GM12878 (cell line): Measurements from ENCODE around the gene CDC42SE1. TPM values are rescaled to one million over a fixed set of nuclear protein-coding genes. Genes with fewer than 3 reads are reported as not detected.

Source experiments
- BCL3 ChIP-seq: IDR thresholded peaks from 2 replicates; pipeline ENCODE4 v1.6.1; 2011; ENCODE audit warnings: borderline replicate concordance, low read depth, mild to moderate bottlenecking, moderate library complexity, low read length; ENCODE audit not compliant: insufficient read depth, poor library complexity, severe bottlenecking
- BHLHE40 ChIP-seq, 2 experiments: fragments of 450-650 bp in 1 of 2; IDR thresholded peaks; 2 replicates each; pipeline ENCODE4 v1.6.1; 2011 to 2017; ENCODE audit warnings: low read depth in 2 of 2, borderline replicate concordance in 1 of 2, improper control_type of control experiment in 1 of 2, low read length in 1 of 2, mild to moderate bottlenecking in 1 of 2
- BMI1 ChIP-seq: fragments of 450-650 bp; IDR thresholded peaks from 2 replicates; pipeline ENCODE4 v1.6.1; 2016; ENCODE audit warnings: mild to moderate bottlenecking, moderate library complexity, borderline replicate concordance
- BRCA1 ChIP-seq: IDR thresholded peaks from 2 replicates; pipeline ENCODE4 v1.6.1; 2011; ENCODE audit warnings: low read depth, low read length, improper control_type of control experiment
- ESRRA ChIP-seq: IDR thresholded peaks from 2 replicates; pipeline ENCODE4 v1.6.1; 2012; ENCODE audit warnings: mild to moderate bottlenecking, low read length, improper control_type of control experiment
- HDGF ChIP-seq: fragments of 450-650 bp; IDR thresholded peaks from 2 replicates; pipeline ENCODE4 v1.6.1; 2016; ENCODE audit warnings: antibody characterized with exemption
- IRF4 ChIP-seq: IDR thresholded peaks from 2 replicates; pipeline ENCODE4 v1.6.1; 2011; ENCODE audit warnings: low read depth, low read length
- MYB ChIP-seq: fragments of 150-350 bp; IDR thresholded peaks from 2 replicates; pipeline ENCODE4 v1.6.1; 2014; ENCODE audit warnings: mild to moderate bottlenecking, low read depth, low read length, borderline replicate concordance
- NR2C1 ChIP-seq: fragments of 450-650 bp; IDR thresholded peaks from 2 replicates; pipeline ENCODE4 v1.6.1; 2017; ENCODE audit warnings: antibody characterized with exemption, mild to moderate bottlenecking, moderate library complexity
- PAX8 ChIP-seq: fragments of 450-650 bp; IDR thresholded peaks from 2 replicates; pipeline ENCODE4 v1.6.1; 2017; ENCODE audit warnings: mild to moderate bottlenecking, moderate library complexity
- RELA ChIP-seq: fragments of 450-650 bp; IDR thresholded peaks from 2 replicates; pipeline ENCODE4 v1.8.0; 2014; ENCODE audit warnings: borderline replicate concordance; ENCODE audit not compliant: partially characterized antibody
- SREBF2 ChIP-seq: IDR thresholded peaks from 2 replicates; pipeline ENCODE4 v1.6.1; 2012; ENCODE audit warnings: mild to moderate bottlenecking, low read length
- SRF ChIP-seq, 2 experiments: IDR thresholded peaks; 2 replicates each; pipeline ENCODE4 v1.6.1; 2011; ENCODE audit warnings: low read depth in 2 of 2, low read length in 2 of 2, mild to moderate bottlenecking in 1 of 2, moderate library complexity in 1 of 2
- STAT3 ChIP-seq: IDR thresholded peaks from 2 replicates; pipeline ENCODE4 v1.6.1; 2011; ENCODE audit warnings: low read depth, low read length, improper control_type of control experiment
- SUZ12 ChIP-seq: fragments of 200-600 bp; sonication (generic); IDR thresholded peaks from one replicate; pipeline ENCODE4 v1.6.1; 2018; ENCODE audit warnings: antibody characterized with exemption, mild to moderate bottlenecking; ENCODE audit not compliant: unreplicated experiment
- ZBTB11 ChIP-seq: fragments of 450-650 bp; formaldehyde crosslinking; IDR thresholded peaks from 2 replicates; pipeline ENCODE4 v1.5.0; 2022; ENCODE audit warnings: mild to moderate bottlenecking, missing genetic modification characterization
- ZNF207 ChIP-seq: fragments of 450-650 bp; IDR thresholded peaks from 2 replicates; pipeline ENCODE4 v1.6.1; 2014; ENCODE audit warnings: antibody characterized with exemption, mild to moderate bottlenecking, borderline replicate concordance
- ZSCAN29 ChIP-seq: fragments of 450-650 bp; IDR thresholded peaks from 2 replicates; pipeline ENCODE4 v1.6.1; 2017; ENCODE audit warnings: mild to moderate bottlenecking, moderate library complexity
- ZZZ3 ChIP-seq: IDR thresholded peaks from 2 replicates; pipeline ENCODE4 v1.6.1; 2011; ENCODE audit warnings: low read depth; ENCODE audit not compliant: control insufficient read depth, insufficient read length
- polyA plus RNA-seq, 11 experiments: library from polyadenylated mRNA; depleted of rRNA in 4 of 11; unstranded in 6 of 11; stranded (reverse) in 5 of 11; fragments of >200 nt; fragmentation: Nextera tagmentation in 4 of 11; fragmentation: Illumina TruSeq in 1 of 11; extraction: Ambion mirVana in 4 of 11; extraction: Trizol in 1 of 11; gene quantifications; 1 replicate in 1 of 11; 2 replicates in 10 of 11; pipeline versions ENCODE4 v1.2.1 to v1.2.3, GENCODE V29; 2011 to 2016; ENCODE audit warnings: inconsistent platforms in 2 of 11, missing spikeins in 2 of 11, low read depth in 1 of 11
- total RNA-seq, 4 experiments: library from RNA; depleted of rRNA in 3 of 4; stranded (reverse); fragments of >200 nt in 3 of 4; fragmentation: Illumina TruSeq in 1 of 4; extraction: Trizol in 1 of 4; gene quantifications; 2 replicates each; pipeline versions ENCODE4 v1.2.1 to v1.2.3, GENCODE V29; 2013 to 2021
- TF ChIP-seq, protein P1 (sequence below): IDR thresholded peaks from 2 replicates; pipeline ENCODE4 v1.6.1; 2011; ENCODE audit warnings: borderline replicate concordance, low read depth, mild to moderate bottlenecking, moderate library complexity, mixed read lengths, low read length; ENCODE audit not compliant: insufficient read depth; ENCODE audit errors: extremely low read length
- TF ChIP-seq, protein P2 (sequence below): fragments of 450-650 bp; IDR thresholded peaks from 2 replicates; pipeline ENCODE4 v1.6.1; 2018; ENCODE audit warnings: mild to moderate bottlenecking, low read depth, moderate library complexity; ENCODE audit not compliant: partially characterized antibody

Gene CDC42SE1
- total and polyA plus RNA-seq, 10 of the 15 experiments (the other 5 are each of a cell fraction or from before 2014, with no cell fraction given) = 35.7 to 112 (median 74.3) TPM

- TF ChIP-seq ZBTB11 (CRISPR knock-in tag) = no peak
- peak; percentile 19 to 63; a peak in 2 of 4 replicates for TF ChIP-seq BHLHE40 (IDR thresholded peaks at IDR 0.05; ENCODE audit: borderline replicate concordance in 1 of 2, low read depth in 2 of 2, low read length in 1 of 2)
- no peak for TF ChIP-seq MYB
- no peak for TF ChIP-seq STAT3
- peak; percentile 81; the same call in 1 of the 2 replicates for TF ChIP-seq ZNF207
- no peak for TF ChIP-seq SREBF2
- no peak for TF ChIP-seq BMI1
- no peak for TF ChIP-seq SUZ12
- TF ChIP-seq, protein P1, sequence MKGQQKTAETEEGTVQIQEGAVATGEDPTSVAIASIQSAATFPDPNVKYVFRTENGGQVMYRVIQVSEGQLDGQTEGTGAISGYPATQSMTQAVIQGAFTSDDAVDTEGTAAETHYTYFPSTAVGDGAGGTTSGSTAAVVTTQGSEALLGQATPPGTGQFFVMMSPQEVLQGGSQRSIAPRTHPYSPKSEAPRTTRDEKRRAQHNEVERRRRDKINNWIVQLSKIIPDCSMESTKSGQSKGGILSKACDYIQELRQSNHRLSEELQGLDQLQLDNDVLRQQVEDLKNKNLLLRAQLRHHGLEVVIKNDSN = no peak
- no peak for TF ChIP-seq PAX8
- peak; percentile 92 for TF ChIP-seq HDGF
- TF ChIP-seq ESRRA = no peak
- TF ChIP-seq BRCA1 = no peak
- no peak for TF ChIP-seq SRF (IDR thresholded peaks at IDR 0.05; ENCODE audit: low read depth in 2 of 2, low read length in 2 of 2)
- peak; percentile 17 for TF ChIP-seq BCL3
- TF ChIP-seq IRF4 = 0 out of 2 replicates have a peak, but pooled peaks have one; percentile 57
- TF ChIP-seq, protein P2, sequence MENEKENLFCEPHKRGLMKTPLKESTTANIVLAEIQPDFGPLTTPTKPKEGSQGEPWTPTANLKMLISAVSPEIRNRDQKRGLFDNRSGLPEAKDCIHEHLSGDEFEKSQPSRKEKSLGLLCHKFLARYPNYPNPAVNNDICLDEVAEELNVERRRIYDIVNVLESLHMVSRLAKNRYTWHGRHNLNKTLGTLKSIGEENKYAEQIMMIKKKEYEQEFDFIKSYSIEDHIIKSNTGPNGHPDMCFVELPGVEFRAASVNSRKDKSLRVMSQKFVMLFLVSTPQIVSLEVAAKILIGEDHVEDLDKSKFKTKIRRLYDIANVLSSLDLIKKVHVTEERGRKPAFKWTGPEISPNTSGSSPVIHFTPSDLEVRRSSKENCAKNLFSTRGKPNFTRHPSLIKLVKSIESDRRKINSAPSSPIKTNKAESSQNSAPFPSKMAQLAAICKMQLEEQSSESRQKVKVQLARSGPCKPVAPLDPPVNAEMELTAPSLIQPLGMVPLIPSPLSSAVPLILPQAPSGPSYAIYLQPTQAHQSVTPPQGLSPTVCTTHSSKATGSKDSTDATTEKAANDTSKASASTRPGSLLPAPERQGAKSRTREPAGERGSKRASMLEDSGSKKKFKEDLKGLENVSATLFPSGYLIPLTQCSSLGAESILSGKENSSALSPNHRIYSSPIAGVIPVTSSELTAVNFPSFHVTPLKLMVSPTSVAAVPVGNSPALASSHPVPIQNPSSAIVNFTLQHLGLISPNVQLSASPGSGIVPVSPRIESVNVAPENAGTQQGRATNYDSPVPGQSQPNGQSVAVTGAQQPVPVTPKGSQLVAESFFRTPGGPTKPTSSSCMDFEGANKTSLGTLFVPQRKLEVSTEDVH = no peak
- peak; percentile 54 for TF ChIP-seq RELA
- TF ChIP-seq ZZZ3 = no peak
- no peak for TF ChIP-seq NR2C1
- TF ChIP-seq ZSCAN29 = no peak
Observed at GRCh38 chr1:151059109-151060006, at the start of gene CDC42SE1 (continued).
